Effector CD8-positive, alpha-beta T cell (primary cell): ENCODE measurements around the gene ATG13.
"Not testable (repeated sequence)": the region's sequence is repeated elsewhere in the genome, so short reads cannot be mapped to it uniquely, and the experiment has no call there.

Experiments used
- DNase-seq: peaks from one replicate; lab custom pipeline; 2025; lab: John Stamatoyannopoulos, UW
- total RNA-seq, 4 experiments: gene quantifications; one replicate each; lab custom pipeline; 2026; lab: John Stamatoyannopoulos, UW

ATG13 gene
- 95.2 to 148 (median 137) reads per million in 4 experiments for total RNA-seq

DNA sequence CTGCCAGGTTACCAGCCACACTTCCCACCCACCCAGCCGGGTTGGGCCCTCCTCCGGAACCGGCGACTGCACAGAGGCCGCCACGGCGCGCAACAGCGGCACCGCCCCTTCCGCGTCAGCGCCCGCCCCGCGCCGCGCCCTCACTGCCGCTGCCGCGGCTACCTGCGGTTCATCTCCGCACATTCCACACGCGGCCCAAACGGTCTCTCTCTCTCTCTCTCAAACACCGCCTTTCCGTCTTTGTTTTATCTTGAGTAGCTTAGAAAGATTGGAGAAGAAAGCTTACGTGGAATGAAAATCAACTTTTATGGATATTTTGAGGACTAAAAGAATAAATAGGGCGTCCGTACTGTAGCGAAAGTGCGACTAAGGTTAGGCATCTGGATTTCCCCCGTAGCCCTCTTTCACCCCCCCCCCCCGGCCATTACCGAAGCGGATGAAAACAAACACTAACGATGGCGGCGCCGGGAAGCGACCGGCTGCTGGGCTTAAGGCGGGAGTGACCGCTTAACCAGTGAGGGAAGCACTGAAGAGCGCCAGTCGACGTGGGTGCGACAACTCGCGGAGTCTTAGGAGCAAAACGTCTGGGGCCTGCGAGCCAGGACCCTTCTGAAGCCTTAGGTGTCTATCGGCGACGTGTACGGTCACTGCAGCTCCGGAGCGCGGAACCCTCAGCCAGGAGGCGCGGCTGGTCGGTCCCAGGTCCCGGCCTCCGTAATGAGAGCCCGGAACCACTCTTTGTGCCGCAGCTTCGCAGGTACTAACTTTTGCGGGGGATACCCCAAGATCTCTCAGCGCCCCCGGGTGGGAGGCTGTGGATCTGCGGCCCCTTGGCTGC, at the start of gene ATG13, which contains the start of gene HARBI1:
TSS of gene ATG13 (plus strand) at position 420 of the 838 bp plus-strand sequence. CDS start 26,739 bp downstream, outside the sequence.
TSS of gene HARBI1 (minus strand) at position 94 of the 838 bp plus-strand sequence. CDS start 990 bp downstream, outside the sequence.
- DNase-seq = peak; percentile 81

DNA sequence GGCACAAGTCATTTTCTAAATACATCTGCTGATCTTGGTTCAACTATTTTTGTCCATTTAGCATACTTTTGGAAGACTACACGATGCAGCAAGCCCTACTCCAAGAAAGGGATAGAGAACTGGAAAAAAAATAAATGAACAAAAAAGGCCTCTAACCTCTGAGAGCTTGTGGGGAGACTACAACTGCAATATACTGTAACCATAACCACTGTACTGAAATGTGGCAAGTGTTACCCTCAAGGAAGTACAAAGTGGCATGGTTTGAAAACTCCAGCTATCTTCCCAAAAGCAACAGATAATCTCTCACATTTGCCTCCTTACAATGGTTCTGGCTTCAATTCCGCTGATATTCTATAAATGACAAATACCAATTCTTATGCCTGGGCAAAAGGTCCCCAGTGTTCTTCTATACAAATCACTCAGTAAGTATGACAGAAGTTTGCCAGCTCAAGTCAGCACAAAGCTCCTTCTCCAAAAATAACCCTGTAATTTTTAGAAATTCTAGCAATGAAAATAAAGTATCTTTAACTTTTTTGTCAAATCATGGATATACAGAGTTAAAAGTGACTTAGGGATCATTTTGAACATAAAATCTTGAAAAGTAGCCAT, 46.5 kb upstream of the ATG13 start:
- no peak for DNase-seq

DNA sequence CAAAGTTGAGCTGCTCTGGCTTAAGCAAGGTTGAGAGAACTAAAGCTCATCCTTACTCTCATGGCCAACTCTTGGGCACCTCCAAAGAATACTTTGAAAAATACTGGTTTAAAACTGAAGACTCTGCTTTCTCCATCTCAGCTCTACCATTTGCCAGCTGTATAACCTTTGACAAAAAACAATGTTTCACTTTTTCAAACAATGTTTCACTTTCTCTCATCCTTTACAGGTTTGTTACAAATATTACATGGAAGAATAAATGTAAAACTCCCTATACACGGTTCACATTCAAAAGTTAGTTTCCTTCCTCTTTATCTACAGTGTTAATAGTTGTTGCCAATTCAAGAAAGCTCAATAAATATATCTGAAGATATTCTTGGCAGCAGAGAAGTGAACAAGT, 42.7 kb upstream of the ATG13 start:
- no peak for DNase-seq

DNA sequence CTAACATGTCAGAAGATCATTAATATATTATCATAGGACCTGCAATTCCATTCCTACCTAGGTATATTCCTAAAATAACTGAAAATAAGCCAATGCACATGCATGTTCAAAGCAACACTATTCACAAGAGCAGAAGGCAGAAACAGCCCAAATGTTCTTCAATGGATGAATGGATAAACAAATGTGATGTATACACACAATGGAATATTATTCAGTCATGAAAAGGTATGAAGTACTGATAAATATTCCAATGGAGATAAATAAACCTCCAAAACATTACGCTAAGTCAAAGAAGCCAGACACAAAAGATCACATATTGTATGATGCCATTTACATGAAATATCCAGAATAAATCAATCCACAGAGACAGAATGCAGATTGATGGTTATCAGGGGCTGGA, 40.3 kb upstream of the ATG13 start:
- no peak for DNase-seq

DNA sequence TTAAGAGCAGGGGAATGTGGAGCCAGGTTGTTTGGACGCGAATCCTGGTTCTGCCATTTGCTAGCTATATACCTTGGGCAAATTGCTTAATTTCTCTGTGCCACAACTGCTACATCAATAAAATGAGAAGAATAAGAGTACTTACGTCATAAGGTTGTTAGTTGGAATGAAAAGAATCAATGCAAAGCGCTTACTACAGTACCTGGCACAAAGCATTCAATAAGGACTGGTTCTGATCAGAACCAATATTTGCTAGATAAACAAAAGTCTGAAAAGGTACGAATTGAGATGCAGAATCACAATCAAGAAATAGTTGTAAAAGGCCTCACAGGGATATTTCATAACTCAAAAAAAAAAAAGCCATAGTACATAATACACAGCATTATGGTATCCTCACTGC, 34.8 kb upstream of the ATG13 start:
- no peak for DNase-seq

DNA sequence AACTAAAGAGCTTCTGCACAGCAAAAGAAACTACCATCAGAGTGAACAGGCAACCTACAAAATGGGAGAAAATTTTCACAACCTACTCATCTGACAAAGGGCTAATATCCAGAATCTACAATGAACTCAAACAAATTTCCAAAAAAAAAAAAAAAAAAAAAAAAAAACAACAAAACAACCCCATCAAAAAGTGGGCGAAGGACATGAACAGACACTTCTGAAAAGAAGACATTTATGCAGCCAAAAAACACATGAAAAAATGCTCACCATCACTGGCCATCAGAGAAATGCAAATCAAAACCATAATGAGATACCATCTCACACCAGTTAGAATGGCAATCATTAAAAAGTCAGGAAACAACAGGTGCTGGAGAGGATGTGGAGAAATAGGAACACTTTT, 33.8 kb upstream of the ATG13 start:
- DNase-seq = not testable (repeated sequence)

DNA sequence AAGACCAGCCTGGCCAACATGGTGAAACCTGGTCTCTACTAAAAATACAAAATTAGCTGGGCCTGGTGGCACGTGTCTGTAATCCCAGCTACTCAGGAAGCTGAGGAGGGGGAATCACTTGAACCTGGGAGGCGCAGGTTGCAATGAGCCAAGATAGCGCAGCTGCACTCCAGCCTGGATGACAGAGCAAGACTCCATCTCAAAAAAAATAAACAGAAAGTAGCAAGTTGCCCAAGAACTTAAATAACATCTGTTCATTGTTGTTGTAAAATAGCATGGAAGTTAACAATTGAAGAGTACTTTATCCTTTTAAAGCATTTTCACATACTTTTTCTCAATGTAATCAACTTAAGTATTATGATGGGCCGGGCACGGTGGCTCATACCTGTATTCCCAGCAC, 29.2 kb upstream of the ATG13 start:
- DNase-seq = no peak

DNA sequence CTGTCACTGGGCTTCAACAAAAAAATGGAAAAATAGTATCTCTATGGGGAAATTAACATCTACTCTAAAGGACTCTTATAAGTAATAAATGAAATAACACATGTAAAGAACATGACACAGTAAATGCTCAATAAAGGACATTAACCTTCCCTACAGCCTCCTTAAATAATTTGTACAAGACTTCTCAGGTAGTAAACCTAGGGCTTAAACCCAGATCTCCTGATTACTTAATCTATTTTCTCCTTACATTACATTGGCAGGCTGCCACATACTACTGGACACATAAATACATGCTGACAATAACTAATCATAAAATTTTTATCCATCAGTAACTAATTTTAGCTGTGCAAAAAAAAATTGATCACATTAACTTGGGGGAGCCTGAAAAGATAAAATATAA, 28.4 kb upstream of the ATG13 start:
- DNase-seq = no peak

DNA sequence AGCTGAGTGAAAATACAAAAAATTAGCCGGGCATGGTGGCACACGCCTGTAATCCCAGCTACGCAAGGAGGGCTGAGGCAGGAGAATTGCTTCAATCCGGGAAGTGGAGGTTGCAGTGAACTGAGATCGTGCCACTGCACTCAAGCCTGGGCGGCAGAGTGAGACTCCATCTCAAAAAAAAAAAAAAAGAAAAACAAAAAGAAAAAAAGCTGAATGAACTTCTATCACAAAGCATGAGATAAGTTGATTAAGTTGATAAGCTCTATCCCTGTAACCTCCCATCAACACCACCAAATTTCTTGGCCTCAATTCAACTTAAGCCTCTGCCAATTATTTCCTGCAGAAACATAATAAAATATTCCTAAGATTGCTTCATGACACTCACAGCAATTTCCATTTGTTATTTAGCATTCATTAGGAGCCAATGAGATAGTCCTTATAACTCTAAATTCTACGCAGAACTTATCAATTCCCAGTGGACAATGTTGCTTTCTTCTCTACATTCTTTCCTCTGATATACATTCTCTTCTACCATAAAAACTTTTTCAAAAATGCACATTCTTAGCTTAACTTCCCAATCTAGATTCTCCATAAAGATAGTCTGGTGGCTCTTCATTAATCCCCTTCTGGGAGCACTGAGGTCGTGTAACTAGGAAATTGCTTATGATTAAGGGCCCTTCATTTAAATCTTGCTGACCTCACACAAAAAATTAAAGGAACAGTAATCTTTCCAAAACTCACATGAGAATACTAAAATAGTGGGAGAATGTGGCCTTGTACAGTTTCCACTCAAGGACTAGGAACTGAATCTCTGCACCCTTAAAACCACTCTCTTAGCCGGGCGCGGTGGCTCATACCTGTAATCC, 26.4 kb upstream of the ATG13 start:
- no peak for DNase-seq

DNA sequence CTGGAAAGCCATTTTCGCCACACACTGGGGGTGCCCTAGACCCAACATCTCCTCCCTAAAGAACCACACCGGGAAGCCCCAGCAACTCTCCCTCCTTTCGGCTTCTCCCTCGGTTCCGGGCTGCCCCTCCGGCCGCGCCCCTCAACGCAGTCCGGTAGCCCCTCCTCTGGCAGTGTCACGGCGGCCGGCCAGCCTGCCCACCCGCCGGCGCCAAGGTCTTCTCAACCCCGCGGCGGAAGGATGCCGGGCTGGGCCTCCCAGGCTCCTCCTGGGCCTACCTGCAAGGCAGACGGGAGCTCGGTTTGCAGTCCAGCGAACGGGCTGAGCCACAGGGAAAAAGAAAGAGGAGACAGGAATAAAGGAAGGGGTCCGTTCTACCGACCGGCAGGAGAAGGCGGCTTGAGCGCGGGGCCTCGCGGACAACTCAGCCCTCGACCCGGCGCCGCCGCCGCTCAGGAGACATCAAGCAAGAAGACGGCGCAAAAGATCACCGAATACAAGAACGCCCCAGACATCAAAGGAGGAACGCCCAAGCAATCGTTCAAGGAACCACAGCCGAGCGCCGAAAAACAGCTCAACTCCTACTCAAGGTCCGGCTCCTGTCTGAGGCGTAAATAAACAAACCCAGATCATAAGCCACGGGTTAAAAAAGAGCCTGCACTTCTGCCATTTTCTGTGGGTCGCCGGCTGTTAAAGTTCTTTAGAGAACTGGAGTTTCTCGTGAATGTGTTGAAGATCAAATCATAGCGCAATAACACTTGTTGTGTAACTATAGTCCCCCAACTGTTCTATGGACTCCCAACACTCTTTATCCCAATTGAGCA, 23.6 kb upstream of the ATG13 start, which contains the start of gene AMBRA1:
TSS of gene AMBRA1 (minus strand) at position 474 of the 824 bp plus-strand sequence. CDS start 45,643 bp downstream, outside the sequence.
- peak; percentile 68 for DNase-seq

DNA sequence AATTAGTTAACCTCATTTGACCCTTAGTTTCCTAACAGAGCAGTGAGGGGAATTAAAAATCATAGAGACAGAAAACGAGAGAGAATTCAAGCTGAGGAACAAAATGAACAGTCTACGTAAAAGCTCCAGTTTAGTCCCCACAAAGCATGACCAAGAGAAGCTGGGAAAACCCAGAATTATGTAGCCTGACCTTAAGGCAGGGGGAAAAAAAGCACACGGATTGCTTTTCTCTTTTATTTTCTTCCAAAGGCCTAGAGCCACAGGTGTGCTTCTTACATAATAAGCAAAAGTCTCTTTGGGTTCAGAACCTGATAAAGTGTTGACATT, 23.0 kb upstream of the ATG13 start:
- DNase-seq = no peak

DNA sequence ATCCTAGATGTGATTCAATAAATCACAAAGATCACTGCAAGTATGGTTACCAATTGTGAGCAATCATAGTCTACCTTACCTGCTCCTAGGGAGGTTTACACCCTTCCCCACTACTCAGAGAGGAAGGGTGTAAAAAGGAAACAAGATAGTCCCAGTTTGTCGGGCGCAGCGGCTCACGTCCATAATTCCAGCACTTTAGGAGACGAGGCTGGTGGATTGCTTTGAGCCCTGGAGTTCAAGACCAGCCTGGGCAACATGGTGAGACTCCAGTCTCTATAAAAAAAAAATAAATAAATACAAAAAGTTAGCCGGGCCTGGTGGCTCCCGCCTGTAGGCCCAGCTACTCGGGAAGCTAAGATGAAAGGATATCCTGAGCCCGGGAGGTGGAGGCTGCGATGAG, 22.6 kb upstream of the ATG13 start:
- no peak for DNase-seq

DNA sequence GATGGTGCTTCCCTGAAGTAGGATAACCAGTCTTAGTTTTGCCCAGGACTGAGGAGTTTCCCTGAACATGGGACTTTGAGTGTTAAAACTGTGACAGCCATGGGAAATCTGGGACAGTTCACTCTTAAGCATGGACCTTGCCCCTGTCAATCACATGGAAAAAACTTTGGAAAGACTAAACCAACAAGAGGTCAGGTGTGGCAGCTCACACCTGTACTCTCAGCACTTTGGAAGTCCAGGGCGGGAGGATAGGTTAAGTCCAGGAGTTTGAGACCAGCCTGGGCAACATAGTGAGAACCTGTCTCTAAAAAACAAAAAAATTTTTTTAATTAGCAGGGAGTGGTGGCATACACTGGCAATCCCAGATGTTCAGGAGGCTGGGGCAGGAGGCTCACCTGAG, 20.2 kb upstream of the ATG13 start:
- no peak for DNase-seq

DNA sequence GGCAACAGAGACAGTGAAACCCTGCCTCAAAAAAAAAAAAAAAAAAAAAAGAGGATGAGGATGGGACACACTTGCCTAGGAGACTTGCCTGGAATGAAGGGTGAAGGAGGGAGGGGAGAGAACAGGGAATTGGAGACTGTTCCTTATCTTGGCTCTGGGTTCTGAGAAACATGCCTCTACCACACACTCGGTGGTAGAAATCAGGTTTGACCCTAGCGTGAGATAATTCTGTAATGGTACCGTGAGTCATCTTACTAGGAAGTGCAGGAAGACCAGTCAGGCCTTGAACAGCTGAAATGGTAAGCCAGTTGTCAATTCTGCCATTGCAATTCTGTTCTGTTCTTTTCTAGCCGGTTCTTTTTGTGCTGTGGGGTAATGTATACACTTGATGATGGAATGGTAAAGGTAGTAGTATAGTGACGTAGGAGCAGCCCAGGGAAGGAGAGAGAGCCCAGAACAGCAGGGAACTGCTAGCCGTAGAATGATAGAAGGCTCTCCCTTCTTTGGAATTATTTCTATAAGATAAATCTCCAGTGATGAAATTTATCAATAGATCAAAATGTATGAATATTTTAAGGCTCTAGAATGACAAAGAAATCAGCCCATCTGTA, 19.6 kb upstream of the ATG13 start:
- no peak for DNase-seq

DNA sequence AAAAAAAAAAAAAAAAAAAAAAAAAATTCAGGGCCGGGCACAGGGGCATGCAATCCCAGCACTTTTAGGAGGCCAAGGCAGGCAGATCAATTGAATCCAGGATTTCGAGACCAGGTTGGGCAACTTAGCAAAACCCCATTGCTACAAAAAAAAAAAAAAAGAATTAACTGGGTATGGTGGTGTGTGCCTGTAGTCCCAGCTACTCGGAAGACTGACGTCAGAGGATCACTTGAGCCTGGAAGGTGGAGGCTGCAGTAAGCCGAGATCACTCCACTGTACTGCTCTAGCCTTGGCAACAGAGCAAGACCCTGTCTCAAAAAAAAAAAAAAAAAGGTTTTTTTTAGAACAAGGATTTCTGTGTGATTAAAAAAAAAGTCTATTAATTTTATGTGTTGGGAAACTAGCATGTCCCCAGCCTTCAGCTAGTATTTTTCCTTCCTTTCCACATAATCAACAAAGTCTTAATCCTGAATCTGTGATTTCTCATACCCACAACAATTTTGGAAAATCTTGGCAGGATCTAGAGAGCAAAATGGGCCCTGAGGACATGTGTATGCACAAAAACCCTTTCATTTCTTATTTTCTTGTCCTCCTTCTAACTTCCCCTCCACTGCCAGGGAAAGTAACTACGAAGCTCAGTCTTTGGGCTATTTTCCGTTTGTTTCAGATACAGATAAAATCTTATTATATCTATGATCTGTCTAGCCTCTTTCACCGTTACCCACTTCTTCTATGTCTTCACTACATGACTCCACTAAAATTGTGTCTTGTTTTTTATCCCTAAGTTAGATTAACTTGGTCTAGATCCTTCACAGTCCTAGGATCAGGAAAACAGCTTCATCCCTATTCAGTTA, 17.8 kb upstream of the ATG13 start:
- DNase-seq = no peak

DNA sequence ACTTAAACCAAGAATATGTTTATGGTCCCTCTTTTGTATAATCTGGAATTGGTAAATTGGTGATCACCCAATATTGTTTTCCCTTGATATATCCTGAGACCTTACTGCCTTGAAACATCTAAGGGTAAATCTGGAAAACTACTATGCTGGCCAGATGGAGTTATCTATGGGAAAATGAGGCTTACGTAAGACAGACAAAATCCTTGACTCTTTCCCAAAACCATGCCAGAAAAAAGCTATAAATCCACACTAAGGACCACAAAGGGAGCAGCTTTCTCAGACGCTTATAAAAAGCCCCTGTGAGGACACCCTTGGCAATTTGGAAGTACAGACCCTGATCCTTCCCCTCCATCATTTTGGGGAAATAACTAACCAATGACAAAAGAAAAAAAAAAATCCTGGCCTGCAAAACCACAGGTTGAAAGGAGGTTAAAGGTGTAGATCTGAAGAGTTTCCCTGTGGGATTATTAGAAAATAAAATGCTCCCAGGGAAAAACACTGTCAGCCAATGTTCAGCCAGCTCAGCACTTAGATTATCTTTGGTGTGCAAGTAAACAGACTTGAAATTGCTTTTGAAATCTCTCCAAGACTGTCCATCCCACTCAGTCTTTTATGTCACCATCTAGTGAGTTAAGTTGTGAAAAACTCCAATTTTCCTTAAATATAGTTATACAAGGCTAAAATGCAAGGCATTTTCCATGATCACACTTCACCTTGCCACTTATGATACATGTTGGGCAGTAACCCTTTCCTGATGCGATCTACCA, 17.0 kb upstream of the ATG13 start:
- DNase-seq = no peak

DNA sequence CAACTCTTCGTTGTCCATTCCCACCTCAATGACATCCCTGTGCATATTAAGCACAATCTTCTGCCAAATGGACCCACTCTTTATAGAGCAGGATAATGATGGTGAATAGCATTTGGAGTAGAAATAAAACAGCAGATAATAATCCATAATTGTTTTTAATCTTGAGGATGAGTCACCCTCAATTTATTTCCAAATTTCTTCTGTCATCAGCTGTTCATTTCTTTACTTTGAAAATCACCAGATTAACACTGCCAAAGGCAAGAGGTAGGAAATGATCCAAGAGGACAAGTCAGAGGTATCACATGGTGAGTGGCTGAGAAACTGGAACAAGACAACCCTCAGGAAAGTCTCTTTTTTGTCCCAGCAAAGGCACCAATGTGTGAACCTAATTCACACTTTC, 16.2 kb upstream of the ATG13 start:
- no peak for DNase-seq

DNA sequence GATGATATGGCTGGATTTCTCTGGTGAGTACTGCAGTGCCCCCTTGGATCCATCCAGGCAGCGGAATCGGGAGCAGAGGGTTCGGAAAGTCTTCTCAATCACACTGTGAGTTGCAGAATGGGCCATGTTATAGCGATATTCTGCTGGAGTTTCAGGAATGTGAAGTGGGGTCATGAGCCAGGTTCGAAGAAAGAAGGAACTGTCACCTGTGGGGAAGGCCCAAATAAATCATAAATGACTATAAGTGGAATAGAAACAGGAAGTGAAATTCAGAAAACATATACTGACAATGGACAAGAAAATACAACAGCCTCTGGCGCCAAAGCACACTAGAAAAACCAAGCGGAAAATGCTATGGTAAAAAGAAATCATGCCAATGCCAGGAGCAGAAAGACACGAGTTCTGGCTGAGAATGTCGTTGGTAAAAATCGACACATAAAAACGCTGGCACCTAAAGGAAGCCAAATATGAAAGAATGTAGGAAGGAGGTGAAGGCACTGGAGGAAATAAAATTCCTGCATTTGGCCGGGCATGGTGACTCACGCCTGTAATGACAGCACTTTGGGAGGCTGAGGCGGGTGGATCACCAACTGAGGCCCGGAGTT, 13.5 kb upstream of the ATG13 start:
- no peak for DNase-seq

DNA sequence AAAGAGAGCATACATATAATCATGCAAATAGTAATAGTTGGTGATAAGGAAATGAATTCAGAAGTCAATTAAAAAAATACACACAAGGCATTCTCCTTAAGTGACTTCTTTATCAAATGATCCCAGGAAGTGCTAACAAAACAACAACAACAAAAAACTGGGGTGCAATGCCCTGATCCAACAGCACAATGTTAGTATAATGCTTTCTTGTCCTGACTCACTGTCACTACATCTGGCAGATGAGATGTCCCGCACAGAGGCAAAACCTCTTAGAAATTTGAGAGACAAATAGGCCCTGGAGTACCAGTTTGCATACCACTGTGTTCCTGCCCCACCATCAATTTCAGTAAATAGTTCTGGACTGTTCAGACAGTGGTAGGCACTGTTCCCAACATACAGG, 12.6 kb upstream of the ATG13 start:
- DNase-seq = no peak
